ENCODE results near the gene COL5A1. TPM values are rescaled to one million over a fixed set of nuclear protein-coding genes. Genes with fewer than 3 reads are reported as not detected.
A peak's percentile ranks its signal among the peaks of the same experiment; 100 is the strongest.

COL5A1 gene
- total RNA-seq, 4 donors from 2014 or later, result 4.0 to 12.8 (median 6.3) TPM

DNA sequence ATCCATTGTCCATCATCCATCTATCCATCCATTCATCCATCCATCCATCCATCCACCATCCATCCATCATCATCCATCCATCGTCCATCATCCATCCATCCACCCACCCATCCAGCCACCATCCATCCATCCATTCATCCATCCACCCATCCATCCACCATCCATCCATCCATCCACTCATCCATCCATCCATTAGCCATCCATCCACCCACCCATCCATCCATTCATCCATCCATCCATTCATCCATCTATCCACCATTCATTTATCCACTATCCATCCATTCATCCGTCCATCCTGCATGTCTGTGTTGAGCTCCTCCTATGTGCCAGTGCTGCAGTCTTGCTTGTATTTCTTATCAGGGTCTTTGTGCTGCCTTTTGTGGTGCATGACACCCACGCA lies 44.2 kb downstream of the COL5A1 start:
- Histone ChIP-seq H3K27ac (no peak overlapping the region), H3K9me3 (no peaks in the 10 kb centered on the region), H3K4me3 (no peak overlapping the region), H3K4me1 (peaks cover 3 to 37% (median 6%) of the 10 kb centered on the region in 3 donors), H3K27me3 (peaks cover 0 to 10% (median 0%) of the 10 kb centered on the region in 4 donors), H3K36me3 (no peaks in the 10 kb centered on the region)
- TF ChIP-seq, protein P1, sequence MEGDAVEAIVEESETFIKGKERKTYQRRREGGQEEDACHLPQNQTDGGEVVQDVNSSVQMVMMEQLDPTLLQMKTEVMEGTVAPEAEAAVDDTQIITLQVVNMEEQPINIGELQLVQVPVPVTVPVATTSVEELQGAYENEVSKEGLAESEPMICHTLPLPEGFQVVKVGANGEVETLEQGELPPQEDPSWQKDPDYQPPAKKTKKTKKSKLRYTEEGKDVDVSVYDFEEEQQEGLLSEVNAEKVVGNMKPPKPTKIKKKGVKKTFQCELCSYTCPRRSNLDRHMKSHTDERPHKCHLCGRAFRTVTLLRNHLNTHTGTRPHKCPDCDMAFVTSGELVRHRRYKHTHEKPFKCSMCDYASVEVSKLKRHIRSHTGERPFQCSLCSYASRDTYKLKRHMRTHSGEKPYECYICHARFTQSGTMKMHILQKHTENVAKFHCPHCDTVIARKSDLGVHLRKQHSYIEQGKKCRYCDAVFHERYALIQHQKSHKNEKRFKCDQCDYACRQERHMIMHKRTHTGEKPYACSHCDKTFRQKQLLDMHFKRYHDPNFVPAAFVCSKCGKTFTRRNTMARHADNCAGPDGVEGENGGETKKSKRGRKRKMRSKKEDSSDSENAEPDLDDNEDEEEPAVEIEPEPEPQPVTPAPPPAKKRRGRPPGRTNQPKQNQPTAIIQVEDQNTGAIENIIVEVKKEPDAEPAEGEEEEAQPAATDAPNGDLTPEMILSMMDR (IDR thresholded peaks at IDR 0.05), result no peak
- no peak for TF ChIP-seq POLR2A (IDR thresholded peaks at IDR 0.05)
- intact Hi-C loops (cut with DNase I), result no loop called here
- 75 to 89% methylated on average over 3 of the region's 3 CpGs for WGBS, 2 donors
- no peak for DNase-seq

DNA sequence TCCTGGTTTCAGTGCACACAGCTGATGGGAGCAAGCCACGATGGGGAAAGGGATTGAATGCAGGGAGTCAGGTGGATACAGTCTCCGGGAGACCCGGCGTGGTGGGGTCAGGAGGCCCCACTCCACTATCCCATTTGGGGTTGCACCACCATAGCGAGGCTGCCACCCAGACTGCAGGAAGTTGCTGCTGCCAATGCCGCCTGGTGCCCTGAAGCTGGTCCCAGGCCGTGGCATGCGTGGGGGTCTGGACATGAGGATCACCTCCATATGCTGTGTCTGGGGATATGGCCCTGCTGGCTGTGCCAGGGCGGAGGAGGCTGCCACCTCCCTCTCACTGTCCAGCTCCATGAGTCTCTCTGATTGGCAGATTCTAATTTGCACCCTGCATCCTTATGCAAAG lies 45.3 kb downstream of the COL5A1 start:
- H3K27me3 ChIP-seq, result peaks cover 0 to 10% (median 0%) of the 10 kb centered on the region in 4 donors
- intact Hi-C loops (cut with DNase I), result no loop called here
- H3K4me3 ChIP-seq, result no peak overlapping the region
- no peak for DNase-seq
- no peaks in the 10 kb centered on the region for H3K9me3 ChIP-seq
- no peaks in the 10 kb centered on the region for H3K36me3 ChIP-seq
- peaks cover 0 to 30% (median 0%) of the 10 kb centered on the region in 3 donors for H3K4me1 ChIP-seq
- 84 to 100% methylated on average over 3 to 5 of the region's 9 CpGs for WGBS, 2 donors
- H3K27ac ChIP-seq, result no peak overlapping the region
- TF ChIP-seq POLR2A (IDR thresholded peaks at IDR 0.05), result no peak

DNA sequence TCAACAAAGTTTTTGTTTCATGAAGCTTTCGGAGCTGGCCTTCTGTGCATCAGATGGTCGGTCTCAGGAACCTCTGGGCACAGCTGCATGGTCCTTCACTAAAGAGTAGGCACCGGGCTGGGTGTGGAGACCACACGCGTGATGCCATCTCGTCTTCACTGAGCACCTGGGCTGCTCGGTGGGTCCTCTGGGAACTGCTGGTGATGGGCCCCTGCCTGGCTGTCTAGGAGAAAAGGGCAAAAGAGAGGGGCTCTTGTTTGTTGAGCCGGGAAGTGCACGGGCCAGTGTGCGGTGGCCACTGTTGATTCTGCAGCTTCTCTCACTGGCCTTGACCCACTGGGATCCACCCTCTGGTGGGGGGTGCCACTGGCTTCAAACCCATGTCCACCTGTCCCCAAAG lies 46.0 kb downstream of the COL5A1 start:
- no peak for DNase-seq
- no peaks in the 10 kb centered on the region for H3K36me3 ChIP-seq
- H3K9me3 ChIP-seq, result no peaks in the 10 kb centered on the region
- no peak overlapping the region for H3K27ac ChIP-seq
- H3K27me3 ChIP-seq, result peaks cover 0 to 10% (median 0%) of the 10 kb centered on the region in 4 donors
- H3K4me3 ChIP-seq, result no peak overlapping the region
- 90 to 91% methylated on average over 6 to 10 of the region's 10 CpGs for WGBS, 2 donors
- intact Hi-C loops (cut with DNase I), result no loop called here
- TF ChIP-seq POLR2A (IDR thresholded peaks at IDR 0.05), result no peak
- TF ChIP-seq, protein P1 (IDR thresholded peaks at IDR 0.05), result no peak
- peaks cover 0 to 24% (median 0%) of the 10 kb centered on the region in 3 donors for H3K4me1 ChIP-seq

DNA sequence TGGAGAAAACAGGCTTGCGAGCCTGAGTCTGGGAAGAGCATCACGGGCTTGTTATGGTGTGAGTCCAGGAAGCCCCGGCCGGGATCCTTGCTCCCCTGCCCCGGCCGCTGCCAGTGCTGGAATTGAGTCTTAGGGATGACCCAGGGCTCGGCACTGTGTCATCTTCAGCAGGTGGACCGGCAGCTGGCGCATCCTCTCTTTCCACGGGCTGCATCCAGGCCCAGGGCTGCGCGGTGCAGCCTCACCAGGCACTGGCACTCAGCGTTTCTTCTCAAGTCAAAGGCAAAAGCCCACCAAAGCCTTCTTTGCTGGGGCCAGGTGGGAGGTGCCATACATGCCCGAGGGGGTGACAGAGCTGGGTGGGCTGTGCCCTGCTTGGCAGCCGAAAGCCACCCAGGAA lies 46.6 kb downstream of the COL5A1 start:
- H3K27me3 ChIP-seq, result peaks cover 0 to 10% (median 0%) of the 10 kb centered on the region in 4 donors
- intact Hi-C loops (cut with DNase I), result no loop called here
- H3K9me3 ChIP-seq, result no peaks in the 10 kb centered on the region
- no peak for TF ChIP-seq POLR2A (IDR thresholded peaks at IDR 0.05)
- TF ChIP-seq, protein P1 (IDR thresholded peaks at IDR 0.05), result no peak
- WGBS, 2 donors, result 86% methylated on average over 8 of the region's 15 CpGs; no CpG with 5 or more reads in 1 of the 2 donors
- no peak overlapping the region for H3K4me3 ChIP-seq
- peaks cover 0 to 24% (median 0%) of the 10 kb centered on the region in 3 donors for H3K4me1 ChIP-seq
- H3K36me3 ChIP-seq, result no peaks in the 10 kb centered on the region
- H3K27ac ChIP-seq, result no peak overlapping the region
- no peak for DNase-seq

DNA sequence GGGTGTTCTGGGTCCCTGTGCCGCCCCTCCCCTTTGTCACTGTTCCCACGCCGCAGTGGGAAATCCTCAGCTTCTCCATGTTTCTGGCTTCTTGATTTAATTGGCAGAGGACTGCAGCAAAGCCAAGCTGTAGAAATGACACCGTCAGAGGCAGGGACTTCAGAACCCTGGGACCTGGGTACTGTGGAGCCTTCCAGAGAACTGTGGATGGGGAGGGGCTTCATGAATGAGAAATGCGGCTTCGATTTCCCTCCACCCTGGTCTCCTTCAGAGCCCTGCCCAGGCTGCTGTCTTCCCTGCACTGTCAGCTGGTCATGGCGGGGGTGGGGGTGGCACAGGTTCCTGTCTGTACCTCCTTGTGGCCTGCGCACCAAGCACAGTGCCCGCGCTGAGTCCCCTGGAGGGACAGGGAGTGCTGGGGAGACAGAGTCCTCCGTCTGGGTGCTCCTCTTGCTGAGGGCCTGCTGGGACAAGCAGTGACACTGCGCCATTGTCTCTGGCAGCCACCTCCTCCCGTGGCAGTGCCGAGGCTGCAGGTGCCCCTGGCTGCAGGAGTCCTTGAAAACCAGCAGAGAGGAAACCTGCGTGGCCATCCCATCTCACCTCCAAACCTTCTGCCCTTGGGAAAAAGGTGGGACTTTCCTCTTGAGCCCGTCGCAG lies 47.2 kb downstream of the COL5A1 start:
- Histone ChIP-seq H3K27ac (peak overlapping the region in 1 of 4 donors; percentile 21), H3K9me3 (no peaks in the 10 kb centered on the region), H3K36me3 (no peaks in the 10 kb centered on the region), H3K4me3 (no peak overlapping the region), H3K4me1 (peaks cover 0 to 24% (median 0%) of the 10 kb centered on the region in 3 donors), H3K27me3 (peaks cover 0 to 11% (median 0%) of the 10 kb centered on the region in 4 donors)
- intact Hi-C loops (cut with DNase I), result no loop called here
- DNase-seq, result no peak
- no peak for TF ChIP-seq POLR2A (IDR thresholded peaks at IDR 0.05)
- TF ChIP-seq, protein P1 (IDR thresholded peaks at IDR 0.05), result no peak
- WGBS, 2 donors, result 81% methylated on average over 8 of the region's 17 CpGs; no CpG with 5 or more reads in 1 of the 2 donors

All from esophagus squamous epithelium (tissue), 5 donors.